Left kidney (tissue), 8 donors: ENCODE results near the gene TBX2. TPM values are rescaled to one million over a fixed set of nuclear protein-coding genes. Genes with fewer than 3 reads are reported as not detected.
"Not testable (repeated sequence)": the region's sequence is repeated elsewhere in the genome, so short reads cannot be mapped to it uniquely, and the experiment has no call there.

Experiments used
- DNase-seq: peaks from one replicate; pipeline ENCODE4 v3.0.0-alpha.2; 2013
- long read RNA-seq, 8 donors: transcript quantifications; one replicate each; lab custom pipeline, GENCODE V29; 2026
- polyA plus RNA-seq: library from polyadenylated mRNA; unstranded; fragments of 120-200 nt; gene quantifications from one replicate; pipeline ENCODE4 v1.2.1, GENCODE V29; 2013; ENCODE audit not compliant: insufficient read length

Gene TBX2
- 55.9 TPM for polyA plus RNA-seq
- long read RNA-seq, donor 1, transcript TBX2-201 (7 exons, 3,339 nt): major isoform, 16 of 91 reads
- long read RNA-seq, donor 1, partial matches to known transcripts: 75 of 91 reads
- long read RNA-seq, donor 1, other reads (novel, unspliced or antisense): 0 of 91 reads
- long read RNA-seq, donor 2, full-length matches to known transcripts: 18 of 66 reads
- long read RNA-seq, donor 2, partial matches to known transcripts: 48 of 66 reads
- long read RNA-seq, donor 2, other reads (novel, unspliced or antisense): 0 of 66 reads
- long read RNA-seq, donor 3, transcript TBX2-201 (7 exons, 3,339 nt): major isoform, 9 of 28 reads
- long read RNA-seq, donor 3, partial matches to known transcripts: 19 of 28 reads
- long read RNA-seq, donor 3, other reads (novel, unspliced or antisense): 0 of 28 reads
- long read RNA-seq, donor 4: 0 reads
- long read RNA-seq, donor 5, full-length matches to known transcripts: 26 of 49 reads
- long read RNA-seq, donor 5, partial matches to known transcripts: 23 of 49 reads
- long read RNA-seq, donor 5, other reads (novel, unspliced or antisense): 0 of 49 reads
- long read RNA-seq, donor 6, transcript TBX2-201 (7 exons, 3,339 nt): major isoform, 9 of 49 reads
- long read RNA-seq, donor 6, partial matches to known transcripts: 40 of 49 reads
- long read RNA-seq, donor 6, other reads (novel, unspliced or antisense): 0 of 49 reads
- long read RNA-seq, donor 7, transcript TBX2-201 (7 exons, 3,339 nt): major isoform, 16 of 55 reads
- long read RNA-seq, donor 7, partial matches to known transcripts: 39 of 55 reads
- long read RNA-seq, donor 7, other reads (novel, unspliced or antisense): 0 of 55 reads
- long read RNA-seq, donor 8, partial matches to known transcripts: 9 of 13 reads
- long read RNA-seq, donor 8, other reads (novel, unspliced or antisense): 0 of 13 reads

DNA sequence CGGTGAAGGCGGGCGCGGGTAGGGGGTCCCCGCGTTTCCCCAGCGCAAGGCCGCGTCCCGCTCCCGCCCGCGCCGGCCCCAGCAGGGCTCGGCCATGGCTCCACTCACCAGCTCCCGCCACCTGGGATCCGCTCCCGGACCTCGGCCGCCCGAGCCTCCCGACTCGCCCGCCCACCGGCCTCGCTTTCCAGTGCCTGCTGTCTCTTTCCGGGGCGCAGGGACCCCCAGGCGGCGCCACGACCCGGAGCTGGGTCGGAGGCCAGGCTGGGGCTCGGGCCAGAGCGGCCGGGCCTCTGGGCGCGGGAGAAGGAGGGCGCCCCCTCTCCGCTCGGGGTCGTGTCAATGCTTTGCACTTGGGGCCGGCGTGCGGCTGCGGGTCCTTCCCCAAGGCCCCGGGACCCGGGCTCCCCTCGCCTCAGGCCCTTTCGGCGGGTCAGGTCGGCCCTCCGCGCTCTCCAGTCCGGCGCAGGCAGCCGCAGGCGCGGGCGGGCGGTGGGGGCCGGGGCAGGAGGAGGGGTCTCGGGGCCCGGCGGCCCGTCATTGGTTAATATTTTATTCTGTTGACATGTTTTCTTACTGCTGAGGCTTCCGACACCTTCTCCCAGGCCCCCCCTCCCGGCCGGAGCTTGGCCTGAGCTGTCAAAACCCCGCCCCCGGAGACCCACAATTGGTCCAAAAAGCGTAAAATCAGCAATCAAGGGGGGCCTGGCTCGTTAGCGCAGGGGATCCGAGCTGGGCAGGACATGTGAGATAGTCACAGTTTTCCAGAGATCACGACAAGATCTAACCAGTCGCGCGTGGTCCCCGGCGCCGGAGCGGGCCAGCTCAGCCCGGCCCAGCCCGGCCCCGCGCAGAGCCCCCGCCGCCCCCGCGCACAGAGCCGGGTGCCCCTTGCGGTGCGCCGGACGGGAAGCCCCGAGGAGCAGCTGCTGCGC lies at the start of gene TBX2:
Gene TBX2, plus strand, starts transcription at position 713 of the 935 bp plus-strand sequence. CDS start 334 bp downstream, outside the sequence.
- DNase-seq: peak; percentile 93

DNA sequence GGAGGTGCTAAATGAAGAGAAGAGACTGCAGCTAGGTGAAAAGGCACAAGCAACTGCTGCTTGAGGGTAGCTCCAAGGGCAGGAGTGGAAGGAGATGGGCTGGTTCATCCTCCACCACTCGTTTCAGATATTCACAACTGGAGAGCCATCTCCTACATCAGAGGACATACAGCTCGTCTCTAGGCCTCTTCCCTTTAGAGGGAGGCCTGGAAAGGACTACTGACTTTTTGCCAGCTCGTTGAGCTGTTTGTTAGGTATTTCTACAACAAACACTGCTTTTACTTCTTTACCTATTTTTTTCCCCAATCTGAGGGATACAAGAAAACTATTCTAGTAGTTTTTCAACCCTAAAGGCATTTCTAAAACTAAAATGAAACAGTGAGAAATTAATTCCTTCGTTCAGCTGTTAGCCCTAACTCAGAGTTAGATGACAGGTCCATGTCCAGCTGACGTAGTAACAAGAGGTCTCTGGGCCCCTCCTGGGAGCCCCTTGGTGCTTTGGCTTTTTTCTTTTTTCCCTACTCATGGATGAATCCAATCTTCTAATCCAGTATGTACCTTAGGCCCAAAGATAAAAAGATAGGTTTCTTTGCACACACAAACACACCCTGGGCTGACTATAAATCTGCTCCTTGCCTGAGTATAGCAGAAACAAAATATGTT lies 47.8 kb upstream of the TBX2 start:
- DNase-seq: no peak

DNA sequence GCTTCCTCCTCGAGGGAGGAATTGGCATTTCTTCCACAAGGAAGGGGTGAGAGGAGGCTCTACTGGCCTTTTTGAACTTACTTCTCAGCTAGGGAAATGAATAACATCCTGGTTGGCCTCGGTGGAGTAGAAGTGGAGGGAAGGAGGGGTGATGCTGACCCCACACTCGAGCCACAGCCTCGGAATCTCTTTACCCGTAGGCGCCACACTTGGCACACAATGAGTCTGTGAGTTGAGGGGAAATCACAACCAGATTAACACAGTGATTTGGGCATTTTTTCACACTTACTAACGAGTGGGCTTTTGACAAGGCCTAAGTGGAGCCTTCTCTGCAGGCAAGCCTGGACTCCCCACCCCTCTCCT lies 47.3 kb upstream of the TBX2 start:
- DNase-seq: no peak

DNA sequence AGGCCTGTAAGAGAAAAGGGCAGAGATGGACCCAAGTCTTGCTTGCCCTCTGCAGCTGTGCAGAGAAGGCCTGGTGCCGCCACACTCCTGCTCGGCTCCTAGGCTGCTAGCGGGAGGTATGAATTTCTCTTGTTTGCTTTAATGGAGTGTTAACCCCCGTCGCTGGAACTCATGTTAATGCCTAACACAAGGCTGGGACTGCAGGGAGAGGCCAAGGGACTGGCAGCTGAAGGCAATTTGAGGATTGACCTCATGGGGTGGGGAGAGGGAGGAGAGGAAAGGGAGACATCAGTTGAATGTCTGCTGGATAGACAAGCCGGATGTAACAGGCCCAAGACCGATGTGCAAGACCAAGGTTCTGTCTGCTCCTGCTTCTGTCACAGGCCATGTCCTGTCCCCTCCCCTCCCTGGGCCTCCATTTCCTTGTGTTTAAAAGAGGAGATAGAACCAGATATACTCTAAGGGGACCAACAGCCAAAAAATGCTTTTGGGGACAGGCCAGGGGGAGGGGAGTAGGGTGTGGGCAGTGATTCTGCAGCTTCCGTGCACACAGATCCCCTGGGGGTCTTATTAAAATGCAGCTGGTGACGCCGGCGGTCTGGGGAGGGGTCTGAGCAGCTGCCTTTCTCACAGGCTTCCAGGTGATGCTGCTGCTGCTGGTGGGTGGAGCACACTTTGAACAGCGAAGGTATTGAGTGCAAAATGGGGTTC lies 46.7 kb upstream of the TBX2 start:
- no peak for DNase-seq

DNA sequence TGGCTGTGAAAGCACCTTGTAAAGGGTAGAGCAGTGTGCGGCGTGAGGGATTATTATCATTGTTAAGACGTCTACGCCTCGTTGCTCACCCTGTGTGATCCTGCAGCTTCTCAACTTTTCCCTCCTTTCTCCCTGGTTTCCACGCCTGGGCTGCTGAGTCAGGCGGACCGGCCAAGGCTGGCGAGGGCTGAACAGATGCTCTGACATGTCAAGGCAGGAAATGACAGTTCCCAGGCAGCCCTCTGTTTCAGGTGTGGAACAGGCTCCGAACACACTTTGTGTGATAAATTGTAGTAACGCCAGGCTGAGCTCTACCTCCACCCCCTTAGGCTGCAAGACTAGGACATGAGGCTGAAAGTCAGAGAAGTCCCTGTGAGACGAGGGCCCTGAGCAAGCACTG lies 46.0 kb upstream of the TBX2 start:
- no peak for DNase-seq

DNA sequence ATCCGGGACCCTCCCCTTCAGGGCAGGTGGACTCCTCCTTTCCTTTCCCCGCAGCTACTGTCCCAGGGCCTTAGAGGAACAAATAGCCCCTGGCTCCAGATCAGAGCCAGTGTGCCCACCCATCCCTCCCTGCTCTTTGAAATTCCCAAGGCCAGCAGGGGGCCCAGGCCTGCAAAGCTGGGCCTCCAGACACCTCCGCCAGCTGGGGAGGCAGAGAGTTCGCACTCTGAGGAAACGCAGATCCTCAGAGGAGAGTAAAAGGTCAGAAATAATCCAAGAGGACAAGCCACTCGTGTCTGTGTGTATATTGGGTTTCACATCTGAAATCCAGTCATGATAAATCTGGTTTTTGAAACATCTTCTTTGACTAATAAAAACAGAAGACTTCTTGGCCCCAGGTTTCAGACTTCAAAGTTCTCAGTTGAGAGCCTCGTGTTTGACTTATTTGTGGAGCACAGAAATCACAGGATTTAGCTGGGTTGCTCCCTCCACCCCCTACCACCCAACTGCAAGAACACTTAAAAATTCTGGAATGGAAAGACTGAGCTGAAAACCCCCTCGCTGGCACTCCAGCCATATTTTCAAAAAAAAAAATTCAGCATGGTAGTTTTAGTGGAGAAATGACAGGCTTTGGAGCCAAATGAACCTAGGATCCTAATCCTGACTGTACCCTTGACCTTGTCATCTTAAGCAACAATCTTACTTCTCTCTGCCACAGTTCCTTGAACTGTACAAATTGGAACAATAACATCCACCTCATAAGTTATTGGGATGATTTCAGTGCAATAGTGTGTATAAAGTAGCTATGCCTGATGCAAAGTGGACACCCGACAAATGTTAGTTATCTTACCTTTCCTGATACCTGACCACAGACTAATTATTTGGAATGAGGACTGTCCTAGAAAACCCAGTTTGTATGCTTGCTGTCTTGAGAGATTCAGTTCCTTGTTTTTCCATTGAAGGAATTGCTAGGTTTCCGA lies 44.5 kb upstream of the TBX2 start:
- no peak for DNase-seq

DNA sequence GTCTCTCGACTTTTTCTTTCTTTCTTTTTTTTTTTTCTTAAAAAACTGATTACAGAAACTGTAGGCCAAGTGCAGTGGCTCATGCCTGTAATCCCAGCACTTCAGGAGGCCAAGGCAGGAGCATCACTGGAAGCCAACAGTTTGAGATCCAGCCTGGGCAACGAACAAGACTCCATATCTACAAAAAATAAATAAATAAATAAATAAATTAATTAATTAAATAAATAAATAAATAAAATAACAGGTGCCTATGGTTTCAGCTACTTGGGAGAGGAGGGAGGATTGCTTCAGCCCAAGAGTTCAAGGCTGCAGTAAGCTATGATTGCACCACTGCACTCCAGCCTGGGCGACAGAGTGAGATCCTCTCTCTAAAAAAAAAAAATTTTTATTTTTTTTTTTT lies 42.6 kb upstream of the TBX2 start:
- DNase-seq: not testable (repeated sequence)

DNA sequence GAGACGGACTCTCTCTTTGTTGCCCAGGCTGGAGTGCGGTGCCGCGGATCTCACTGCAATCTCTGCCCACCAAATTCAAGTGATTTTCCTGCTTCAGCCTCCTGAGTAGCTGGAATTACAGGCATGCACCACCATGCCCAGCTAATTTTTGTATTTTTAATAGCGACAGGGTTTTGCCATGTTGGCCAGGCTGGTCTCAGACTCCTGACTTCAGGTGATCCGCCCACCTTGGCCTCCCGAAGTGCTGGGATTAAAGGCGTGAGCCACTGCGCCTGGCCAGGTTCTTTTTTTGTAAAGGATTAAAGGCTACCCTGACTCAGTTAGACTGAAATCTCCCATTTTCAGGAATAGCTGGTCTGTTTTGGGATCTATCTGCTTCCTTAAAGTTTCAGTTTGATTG lies 40.1 kb upstream of the TBX2 start:
- DNase-seq: not testable (repeated sequence)

DNA sequence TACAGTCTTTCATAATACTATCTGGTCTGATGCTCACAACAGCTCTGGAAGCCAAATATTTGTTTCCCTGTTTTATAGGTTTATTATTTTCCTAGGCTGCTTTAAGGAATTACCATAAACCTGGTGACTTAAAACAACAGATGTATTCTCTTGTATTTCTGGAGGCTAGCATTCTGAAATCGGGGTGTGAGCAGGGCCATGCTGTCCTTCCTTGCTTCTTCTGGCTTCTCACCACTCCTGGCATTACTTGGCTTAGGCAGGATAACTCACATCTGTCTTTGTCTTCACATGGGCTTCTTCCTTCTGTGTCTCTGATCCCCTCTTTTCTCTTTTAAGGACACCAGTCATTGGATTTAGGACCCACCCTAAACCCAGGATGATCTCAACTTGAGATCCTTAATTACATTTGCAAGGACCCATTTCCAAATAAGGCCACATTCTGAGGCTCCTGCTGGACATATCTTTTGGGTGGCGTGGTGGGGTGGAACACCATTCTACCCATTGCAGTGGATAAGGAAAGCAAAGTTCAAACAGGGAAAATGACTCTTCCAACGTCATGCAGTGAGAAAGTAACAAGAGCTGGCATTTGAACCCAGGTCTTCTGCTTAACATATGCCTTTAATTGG lies 39.2 kb upstream of the TBX2 start:
- no peak for DNase-seq

DNA sequence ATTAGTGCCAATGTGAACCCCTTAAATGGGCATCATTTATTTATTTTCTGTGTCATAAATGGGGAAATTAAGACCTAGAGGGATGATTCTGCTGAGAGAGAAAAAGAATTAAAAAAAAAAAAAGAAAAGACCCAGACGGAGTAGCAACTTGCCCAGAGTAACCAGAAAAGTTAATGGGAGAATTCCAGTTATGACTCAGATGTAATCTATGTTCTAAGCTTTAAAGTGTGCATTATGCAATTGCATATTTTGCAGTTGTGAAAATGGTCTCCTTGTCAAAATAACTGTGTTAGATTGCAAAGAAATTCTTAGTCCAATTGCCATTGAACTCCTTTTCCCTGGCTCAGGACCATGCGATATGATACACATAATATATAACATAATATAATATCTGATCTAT lies 38.6 kb upstream of the TBX2 start:
- no peak for DNase-seq

DNA sequence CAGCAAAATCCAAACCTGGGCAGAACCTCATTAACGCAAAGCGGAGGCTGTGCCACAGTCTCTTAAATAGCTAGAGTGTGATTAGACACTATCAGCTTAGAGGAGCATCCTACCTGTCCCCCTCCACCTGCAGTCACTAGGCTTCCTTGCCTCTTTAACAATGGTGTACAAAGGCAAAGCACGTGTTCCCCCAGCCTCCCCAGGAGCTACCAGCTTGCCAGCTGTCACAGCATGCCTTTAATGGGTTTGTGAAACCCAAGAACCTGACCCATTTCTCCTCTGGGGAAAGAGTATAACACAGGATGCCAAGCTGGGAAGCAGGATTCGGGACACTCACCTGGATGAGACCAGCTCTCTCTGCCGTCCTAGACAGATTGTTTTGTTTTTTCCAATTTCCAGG lies 37.2 kb upstream of the TBX2 start:
- no peak for DNase-seq

DNA sequence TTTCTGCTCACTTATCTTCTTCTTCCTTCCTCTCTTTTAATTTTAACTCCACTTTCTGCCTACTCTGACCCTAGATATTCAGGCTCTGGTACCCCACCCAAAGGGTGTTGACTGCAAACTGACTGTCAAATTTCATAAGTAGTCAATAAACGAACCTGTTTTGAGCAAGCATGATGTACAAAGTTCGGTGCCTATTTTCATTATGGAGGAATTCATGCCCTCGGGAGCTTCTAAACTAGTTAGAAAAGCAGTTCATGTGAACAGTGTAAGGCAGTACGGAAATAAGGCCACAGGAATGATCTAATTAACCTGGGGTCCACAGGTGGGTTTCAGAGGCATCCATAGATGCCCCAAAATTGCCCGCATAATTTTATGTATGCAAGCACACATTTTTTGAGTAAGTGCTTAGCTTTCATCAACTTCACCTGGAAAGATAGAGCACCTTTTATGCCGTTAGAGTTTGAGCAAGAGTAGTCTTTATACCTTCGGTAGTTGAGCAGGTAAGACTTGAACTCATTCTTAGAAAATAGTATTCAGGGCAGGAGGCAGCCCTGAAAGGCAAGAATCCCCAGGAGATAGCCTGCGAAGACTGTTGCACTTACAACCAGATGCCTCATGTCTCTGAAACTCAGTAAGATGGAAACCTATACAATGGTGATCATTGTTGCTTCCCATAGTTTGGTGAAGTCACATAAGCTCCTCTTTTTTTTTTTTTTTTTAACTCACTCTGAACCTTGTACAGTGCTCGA lies 36.6 kb upstream of the TBX2 start:
- no peak for DNase-seq

DNA sequence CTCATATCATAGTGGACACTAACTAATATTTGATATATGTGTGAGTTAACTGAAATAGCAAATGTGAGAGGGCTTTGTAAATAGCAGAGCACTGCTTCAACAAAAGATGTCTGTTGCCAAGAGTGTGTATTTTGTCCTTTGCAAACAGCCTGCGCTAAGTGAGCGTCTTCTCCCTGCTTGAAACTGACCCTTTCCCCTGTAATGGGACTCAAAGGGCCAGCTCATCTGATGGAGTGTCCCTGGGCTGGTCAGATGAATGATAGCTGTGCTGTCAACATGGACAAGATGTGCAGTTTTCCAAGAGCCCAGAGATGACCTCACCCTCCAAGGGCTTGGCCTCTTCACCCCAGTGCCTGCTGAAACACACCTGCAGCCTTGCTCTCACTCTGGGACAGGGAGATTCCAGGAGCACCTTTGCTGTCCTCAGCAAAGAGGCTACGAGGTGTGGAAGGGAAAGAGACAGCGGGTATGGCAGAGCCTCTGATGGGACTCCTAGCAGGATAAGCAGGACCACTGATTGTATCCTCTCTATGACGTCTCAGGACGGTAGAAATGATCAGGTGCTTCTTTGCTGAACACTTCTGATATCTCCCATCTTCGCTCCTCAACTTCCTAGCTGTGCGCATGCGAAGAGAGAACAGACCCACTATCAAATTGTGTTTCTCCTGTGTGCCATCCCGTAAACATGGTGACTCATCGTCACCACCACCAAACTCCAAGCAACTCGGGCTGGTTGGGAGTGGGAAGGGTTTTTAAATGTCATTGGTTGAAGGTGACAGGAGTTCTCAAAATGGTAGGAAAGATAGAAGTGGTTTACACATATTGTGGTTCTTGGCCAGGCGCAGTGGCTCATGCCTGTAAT lies 35.8 kb upstream of the TBX2 start:
- no peak for DNase-seq

DNA sequence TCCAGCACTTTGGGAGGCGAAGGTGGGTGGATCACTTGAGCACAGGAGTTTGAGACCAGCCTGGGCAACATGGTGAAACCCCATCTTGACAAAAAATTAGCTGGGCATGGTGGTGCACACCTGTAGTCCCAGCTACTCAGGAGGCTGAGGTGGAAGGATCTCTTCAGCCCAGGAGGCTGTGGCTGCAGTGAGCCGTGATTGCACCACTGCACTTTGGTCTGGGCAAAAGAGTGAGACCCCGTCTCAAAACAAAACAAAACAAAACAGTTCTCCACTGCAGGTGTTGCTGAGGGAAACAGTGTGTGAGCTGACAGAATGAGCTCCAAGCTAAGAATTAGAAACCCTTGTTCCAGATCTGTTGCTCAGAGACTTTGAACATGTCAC lies 35.2 kb upstream of the TBX2 start:
- no peak for DNase-seq

DNA sequence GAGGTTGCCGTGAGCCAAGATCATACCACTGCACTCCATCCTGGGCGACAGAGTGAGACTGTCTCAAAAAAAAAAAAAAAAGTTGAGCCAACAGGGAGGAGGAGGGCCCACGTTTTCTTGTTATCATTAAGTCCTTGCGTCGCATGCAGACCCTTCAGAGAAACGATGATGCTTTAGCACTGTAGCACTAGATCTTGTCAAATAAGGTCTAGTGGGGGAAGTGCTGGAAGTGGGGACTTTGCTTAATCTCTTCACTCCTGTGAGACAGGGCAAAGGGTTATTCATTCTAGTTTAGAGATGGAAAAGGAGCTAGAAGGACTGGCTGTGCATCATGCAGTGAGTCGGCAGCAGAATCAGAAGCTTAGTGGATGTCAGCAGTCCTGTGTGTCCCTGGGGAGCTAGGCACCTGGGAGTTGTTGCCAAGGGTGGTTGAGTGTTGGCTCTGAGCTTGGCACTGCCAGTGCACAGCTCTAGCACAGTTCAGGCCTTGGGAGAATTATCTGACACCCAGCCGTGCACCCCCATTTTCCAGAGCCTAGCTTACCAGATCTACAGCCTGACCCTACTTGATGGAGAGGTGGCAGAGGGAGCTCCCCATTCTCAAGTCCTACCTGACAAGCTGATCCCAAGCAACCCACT lies 33.4 kb upstream of the TBX2 start:
- DNase-seq: no peak

DNA sequence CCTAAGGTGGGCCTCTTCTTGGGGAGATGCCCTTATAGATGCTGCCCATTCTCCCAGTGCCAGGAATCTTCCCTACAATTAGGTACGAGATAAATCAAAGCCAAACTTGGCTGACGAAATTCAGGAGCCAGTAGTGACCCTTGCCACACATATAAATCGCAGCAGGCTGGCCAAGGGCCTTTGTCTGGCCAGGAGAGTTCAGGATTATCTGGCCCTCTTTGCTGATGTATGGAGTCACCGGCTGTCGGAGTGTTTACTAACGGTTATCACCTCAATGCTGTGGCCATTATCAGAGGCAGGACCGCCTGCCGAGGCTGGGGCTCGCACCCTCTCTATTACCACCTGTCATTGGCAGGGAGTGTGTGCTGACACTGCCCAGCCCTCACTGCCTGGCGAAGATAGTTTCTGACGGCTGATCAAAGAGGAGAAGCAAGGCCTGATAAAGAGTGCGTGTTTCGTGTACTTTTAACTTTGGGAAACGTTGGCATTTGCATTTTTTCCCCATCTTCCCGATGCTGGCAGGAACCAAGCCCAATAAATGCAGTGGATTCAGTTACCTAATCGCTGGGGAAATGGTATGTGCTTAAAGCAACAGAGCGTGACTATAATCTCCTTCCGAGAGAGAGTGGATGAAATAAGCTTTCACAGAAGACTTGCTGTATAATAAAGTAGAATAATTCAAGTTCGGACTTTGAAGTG lies 32.8 kb upstream of the TBX2 start:
- no peak for DNase-seq
